ENCODE results near the gene SMIM41.

The SMIM41 gene

DNA sequence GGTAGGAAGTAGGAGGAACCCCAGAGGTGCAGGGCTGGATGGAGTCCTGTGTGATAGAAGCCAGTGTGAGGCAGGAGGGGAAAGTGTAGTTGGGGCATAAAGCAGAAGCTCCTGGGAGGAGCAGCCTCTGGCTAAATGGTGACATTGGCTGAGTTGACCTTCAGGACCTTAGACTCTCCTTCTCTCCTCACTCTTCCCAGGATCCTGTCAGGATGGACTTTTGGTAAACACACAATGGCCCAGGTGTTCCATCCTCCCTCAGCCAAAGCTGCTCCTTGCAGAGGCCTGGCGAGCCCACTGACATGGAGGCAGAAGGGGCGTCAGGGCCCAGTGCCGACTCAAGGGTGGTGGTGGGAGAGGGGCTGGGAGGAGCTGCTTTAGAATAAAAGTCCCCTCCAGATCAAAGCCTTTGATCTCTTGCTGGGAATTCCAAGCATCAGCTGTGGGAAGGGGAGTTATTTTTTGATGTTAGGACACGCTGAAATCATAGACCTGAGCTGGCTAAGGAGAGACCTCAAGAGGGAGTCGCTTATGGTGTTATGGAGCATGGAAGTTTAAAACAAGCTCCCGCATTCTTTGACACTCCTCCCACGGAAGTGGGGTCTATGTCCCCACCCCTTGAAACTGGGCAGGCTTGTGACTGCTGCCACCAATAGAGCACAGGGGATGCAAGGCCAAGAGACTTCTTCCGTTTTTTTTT, 44.1 kb downstream of the SMIM41 start:
- no peak for DNase-seq

DNA sequence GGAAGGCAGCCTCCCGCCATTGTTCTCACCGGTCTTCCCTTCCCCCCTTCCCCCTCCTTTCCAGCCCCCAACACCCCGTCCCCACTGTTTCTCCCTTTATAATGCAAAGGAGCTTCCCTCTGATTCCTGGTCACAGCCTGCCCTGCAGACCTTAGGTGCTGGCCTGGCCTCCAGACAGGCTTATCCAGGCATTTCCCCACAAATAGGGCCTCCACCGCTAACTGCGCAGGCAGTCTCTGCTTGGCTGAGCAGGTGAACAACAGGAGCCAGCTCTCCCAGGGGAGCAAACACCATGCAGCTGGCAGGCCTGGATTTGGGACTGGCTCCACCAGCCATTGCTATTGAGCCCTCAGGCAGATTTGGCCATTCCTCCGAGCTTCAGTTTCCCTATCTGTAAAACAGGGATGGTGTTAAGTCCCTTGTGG, 46.0 kb downstream of the SMIM41 start:
- peak; percentile 47 for DNase-seq

DNA sequence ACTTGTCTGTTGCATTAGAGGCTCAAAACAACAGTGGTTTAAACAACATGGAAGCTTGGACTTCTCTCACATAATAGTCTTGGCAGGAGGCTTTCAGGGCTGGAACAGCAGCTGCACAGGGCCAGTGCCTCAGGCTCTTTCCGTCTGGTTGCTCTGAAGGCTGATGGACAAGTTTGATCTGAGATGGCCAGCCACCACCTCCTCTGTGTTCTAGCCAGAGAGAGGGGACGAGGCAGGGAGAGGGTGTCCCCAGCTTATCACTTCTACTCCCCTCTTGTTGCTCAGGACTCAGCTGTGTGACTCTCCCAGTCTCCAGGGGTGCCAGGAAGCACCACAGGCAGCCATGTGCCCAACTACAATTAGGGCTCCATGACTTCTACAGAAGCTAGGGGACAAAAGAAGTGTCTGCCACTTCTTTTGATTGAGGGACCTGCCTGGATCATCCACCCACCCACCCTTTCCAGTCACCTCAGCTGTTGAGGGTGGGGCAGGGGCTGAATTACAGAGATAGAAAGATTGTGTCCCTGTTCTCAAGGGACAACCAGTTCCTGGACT, 46.6 kb downstream of the SMIM41 start:
- peak; percentile 15 for DNase-seq

DNA sequence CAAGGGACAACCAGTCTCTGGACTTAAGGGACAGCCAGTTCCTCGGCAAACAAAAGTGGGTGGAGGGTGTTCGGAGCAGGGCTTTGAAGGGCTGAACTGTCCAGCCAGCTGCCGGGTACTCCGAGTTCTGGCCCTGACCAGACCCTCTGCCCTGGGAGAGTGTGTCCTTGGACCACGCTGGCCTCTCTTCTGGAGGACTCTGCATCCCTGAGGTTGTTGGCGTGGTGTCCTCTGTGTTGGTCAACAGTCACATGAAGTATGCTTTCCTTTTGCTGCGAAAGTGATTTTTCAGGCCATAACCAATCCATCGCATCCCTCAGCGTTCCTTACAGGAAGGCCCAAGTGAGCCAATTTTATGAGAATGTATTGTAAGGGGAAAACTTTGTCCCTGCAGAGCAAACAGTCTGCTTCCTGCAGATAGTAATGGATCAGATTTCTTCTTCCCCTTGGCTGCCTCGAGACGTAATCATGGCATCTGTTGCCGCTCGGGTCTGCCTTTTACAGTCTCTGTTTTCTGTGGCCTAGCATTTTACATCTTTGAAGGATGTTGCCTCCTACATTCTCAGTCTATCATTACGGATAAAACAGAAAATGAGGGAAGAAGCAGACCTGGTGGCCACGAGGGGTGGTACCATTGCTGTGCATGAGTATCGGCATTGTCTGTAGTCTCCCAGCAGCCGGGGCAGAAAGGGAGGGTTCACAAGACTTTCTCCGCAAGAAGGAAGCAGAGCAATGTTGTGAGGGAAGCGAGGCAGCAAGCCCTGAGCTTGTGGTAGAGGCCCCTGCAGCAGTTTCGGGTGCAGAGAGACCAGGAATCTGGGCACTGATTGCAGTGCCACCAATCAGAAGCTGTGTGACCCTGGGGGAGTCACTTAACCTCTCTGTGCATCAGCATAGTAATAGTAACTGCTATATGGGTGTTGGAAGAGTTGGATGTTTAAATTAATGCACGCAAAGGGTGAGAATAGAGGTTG, 47.4 kb downstream of the SMIM41 start:
- DNase-seq, result no peak

DNA sequence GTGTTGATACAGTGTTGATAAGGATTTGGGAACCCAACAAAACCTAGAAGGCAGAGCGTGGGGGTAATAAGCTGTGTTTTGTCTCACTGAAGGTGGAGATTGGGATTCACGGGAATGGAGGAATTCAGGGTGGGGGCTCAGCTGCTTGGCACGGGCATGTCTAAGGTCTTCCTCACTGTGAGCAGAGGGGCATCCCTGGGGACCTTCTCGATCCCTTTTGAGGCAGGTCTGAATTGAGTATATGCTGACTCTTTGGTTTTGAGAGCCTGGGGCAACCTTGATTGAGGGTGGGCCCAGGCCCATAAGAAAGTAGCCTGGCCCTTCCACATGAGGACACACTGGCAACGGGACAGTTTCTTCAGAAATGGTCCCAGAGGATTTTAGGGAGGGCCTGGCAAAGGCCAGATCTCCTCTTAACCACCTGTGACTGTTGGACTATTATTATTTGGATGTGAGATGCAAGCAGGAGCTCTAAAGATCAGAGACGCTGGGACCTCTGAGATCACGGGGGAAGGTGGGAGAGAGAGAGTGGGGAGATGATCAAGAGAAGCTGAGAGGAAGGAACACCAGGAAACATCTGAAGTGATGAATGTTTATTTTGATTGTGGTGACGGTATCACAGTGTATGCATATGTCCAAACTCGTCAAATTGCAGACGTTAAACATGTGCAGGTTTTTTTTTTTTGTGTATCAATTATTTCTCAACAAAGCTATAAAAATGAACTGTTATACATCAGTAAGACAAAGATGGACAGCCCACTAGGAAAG, 48.4 kb downstream of the SMIM41 start:
- DNase-seq, result no peak

DNA sequence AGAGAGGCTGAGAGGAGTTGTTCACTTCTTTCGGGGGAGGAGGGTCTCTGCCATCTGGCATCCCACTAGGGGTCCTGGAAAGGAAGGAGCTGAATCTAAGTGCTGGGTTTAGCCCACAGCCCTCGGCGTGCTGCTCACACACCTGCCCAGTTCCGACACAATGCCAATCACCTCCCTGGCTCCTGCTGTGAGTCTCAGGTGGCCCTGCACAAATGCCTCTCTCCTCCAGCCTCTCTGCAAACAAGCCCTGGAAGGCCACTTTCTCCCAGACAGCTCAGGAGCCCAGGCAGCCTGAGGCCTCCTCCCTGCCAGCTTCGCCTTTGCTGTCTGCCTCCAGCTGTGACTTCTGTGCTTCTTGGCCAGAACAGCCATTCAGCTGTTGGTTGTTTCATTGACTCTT, 51.2 kb downstream of the SMIM41 start:
- DNase-seq, result peak; percentile 75

DNA sequence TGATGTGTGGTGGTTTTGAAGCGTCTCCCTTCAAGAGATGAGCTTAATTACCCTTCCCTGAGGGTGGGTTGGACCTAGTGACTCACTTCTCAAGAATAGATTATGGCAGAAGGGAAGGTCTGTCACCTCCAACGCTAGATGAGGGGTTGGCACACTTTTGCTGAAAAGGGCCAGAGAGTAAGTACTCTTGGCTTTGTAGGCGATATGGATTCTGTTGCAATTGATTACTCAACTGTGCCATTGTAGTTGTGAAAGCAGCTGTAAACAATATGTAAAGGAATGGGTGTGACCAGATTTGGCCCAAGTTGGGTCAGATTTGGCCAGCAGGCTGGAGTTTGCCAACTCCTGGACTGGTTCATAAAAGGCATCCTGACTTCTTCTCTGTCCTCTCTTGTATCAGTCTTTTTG, 53.3 kb downstream of the SMIM41 start:
- DNase-seq, result no peak

DNA sequence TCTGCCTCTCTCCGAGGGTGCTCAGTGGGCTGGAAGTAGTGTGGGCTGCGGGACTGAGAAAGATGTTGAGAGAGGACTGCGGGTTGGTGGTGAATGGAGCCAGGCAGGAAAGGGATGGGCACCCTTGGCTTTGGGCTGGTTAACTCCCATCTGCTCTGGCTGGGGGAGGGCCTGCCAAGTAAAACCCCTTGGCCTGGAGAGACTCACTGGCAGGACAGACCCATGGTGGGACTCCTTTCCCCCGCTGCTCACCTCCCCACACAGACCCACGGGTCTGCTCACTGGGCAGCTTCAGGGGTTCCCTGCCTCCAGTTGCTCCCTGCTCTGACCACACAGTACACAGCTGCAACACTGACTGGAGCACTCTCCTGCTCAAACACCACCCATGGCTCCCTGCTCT, 58.2 kb downstream of the SMIM41 start:
- no peak for DNase-seq

DNA sequence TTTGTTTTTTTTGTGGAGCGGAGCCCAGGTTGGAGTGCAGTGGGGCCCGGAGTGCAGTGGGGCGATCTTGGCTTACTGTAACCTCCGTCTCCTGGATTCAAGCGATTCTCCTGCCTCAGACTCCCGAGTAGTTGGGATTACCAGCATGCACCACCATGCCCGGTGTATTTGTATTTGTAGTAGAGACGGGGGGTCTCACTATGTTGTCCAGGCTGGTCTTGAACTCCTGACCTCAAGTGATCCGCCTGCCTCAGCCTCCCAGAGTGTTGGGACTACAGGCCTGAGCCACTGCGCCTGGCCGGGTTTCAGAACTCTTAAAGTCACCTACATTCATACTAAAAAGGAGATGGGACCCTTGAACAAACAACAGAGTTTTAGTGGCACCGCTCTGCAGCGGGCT, 59.6 kb downstream of the SMIM41 start:
- no peak for DNase-seq

DNA sequence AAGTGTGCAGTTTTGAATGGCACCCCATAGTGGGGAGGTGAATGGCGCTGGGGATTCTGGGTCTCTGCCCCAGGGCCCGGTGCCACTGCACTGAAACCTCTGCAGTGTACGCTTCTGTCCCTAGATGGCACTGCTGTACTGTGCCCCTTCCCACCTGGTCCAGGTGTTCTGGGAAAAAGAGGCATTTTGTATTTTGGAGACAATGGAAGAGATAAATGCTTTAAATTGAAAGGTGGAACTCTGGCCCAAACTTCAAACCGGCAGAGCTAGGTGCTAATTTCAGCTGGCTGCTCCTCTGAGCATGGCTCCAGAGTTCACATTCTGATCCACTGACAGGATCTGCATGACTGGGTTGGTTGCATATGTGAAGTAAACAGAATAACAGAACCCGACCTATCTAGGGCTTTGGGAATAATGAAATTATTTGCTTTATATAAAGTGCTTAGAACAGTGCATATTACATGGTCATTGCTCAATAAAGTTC, 60.1 kb downstream of the SMIM41 start:
- peak; percentile 53 for DNase-seq

DNA sequence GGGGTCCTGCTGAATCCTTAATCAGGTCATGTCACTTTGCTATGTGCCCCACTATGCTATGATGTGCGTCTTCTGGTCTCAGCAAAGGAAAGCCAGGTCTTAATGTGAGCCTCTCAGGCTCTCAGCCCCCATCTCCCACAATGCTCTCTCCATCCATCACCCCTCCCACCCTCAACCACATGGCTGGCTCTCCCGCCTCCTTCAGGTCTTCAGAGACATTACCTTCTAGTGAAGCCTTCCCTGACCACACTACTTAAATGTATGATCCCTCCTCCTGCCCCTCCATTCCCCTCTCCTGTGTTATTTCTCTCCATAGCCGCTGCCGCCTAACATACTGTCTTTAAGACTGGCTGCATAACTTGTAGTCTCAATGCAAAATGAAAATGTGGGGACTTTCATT, 61.8 kb downstream of the SMIM41 start:
- DNase-seq, result no peak

DNA sequence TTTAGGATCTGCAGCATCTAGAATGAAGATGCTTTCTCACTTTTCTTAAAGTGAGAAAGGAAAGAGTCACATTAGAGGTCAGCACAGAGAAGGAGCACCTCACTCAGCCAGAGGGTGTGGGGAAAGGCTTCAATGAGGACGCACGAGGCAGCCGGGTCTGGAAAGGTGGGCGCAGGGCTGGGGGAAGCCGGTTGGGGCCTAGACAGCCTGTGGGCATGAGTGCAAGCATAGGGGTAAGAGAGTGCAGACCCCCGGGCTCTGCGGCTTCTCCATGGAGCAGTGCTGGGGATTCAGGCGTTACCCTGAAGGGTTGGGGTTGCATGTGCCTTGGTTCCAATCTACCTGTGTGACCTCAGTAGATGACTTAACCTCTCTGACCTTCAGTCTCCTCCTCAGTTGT, 62.4 kb downstream of the SMIM41 start:
- DNase-seq, result no peak

DNA sequence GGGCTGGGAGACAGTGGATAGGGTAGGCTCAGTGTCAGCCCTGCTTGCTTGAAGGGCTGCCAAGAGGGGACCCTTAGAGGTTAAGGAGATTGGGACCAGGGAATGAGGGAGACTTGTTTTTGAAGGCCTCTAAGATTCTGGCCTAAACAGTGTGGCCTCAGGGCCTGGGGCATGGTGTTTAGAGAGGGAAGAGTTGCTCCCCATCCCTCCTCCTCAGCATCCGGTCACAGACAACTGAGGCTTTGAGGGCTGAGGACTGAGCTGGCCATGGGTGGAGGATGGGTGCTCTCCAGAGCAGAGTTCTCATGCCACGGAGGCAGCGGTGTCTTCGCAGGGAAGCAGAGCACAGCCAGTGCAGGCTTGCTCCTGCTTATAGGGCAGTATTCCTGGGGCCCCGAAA, 62.9 kb downstream of the SMIM41 start:
- DNase-seq, result no peak

DNA sequence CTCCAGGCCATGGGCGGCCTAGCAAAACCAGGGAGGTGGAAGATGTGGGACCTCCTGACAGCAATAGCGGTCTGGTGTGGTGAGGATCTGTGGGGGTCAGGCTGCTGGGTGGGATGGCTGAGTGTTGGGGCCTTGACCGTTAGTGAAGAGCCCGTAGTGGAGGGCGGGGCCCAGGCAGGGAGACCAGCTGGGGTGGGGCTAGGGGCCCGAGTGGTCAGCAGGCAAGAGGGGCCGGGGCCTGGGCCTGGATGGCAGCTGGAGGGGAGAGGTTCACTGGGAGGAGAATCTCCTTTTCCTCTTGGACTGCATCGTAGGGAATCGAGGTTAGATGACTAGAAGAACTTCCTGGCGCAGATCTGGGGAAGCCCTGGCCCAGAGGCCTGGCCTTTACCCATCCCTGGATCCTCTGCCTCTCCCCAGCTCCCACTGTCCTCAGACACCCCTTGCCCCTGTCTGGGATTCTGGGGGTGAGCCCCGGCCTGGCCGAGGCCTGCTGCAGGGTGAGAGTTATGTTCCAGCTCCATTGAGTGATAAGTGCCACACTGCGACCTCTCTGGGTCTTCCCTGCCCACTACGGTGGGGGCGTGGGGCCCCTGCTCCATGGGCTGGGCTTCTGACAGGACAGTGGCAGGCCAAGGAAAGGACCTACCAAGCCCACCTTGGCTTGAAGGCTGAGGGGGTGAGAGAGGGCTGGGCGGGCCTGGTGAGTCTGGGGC, 65.2 kb downstream of the SMIM41 start:
- no peak for DNase-seq

DNA sequence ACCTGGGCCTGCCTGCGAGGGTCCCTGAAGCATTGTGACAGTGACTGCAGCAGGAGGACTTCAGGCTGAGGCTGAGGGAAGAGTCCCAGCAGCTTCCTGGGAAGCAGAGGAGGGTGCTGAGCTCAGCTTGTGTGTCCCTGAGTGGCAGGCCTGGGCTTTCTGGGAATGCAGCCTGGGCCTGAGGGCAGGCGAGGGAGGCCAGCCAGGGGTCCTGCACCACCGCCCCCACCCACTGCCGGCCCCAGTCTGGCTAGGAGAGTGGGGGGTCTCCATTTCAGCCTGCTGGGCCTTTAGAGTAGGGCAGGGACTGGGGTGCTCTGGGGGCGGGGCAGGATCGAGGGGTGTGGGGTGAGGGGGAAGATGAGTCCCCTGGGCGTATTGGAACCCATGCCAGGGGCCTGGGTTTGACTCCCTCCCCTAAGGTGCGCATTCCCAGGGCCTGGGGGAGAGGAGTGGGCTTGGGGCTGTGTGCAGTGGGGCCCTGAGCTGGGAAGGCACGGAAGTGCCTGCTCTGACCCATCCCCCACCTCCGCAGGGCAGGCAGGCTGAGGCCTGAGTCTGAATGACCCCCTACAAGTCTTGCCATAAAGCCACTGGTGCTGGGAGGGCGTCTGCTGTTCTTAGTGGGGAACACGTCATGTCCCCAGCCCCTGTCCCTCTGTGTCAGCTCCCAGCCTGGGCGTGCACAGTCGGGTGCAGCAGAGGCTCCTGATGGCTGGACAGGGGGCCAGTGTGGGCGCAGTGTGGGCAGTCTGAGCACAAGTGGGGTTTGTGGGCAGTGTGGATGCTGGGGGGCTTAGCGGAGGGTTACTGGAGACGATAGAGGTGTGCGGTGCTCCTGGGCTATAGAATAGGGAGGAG, 66.0 kb downstream of the SMIM41 start:
- no peak for DNase-seq

DNA sequence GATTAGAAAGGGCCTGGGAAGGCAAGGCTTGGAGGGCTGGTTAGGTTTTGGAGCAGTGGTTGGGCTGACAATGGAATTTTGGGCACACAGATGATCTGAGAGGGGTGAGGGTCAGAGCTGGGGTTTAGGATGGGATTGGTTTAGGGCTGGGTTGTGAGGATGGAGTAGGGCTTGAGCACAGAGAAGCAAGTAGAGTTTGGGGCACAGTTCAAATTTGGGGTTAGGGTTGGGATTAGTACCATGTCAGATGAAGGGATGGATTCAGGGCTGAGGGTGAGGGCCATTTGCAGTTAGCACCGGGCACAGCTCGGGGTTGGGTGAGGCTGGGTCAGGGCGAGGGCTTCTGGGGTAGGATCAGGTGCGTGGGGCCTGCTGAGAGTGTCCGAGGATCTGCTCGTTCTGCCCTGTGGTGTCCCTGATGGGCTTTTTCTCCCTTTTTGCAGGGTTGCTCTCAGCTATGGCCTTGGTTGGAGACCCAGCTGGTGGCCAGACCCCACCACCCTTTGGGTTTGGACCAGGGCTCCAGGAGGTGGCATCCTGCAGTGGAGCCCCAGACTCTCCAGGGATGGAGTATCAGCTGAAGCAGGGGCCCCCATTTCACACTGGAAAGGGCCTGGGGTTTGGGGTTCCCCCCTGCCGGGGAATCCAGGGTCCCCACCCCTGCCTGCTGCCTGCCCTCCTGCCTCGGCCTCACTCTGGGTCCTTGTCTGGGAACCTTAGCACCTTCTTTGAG, 66.8 kb downstream of the SMIM41 start:
- DNase-seq, result no peak

DNA sequence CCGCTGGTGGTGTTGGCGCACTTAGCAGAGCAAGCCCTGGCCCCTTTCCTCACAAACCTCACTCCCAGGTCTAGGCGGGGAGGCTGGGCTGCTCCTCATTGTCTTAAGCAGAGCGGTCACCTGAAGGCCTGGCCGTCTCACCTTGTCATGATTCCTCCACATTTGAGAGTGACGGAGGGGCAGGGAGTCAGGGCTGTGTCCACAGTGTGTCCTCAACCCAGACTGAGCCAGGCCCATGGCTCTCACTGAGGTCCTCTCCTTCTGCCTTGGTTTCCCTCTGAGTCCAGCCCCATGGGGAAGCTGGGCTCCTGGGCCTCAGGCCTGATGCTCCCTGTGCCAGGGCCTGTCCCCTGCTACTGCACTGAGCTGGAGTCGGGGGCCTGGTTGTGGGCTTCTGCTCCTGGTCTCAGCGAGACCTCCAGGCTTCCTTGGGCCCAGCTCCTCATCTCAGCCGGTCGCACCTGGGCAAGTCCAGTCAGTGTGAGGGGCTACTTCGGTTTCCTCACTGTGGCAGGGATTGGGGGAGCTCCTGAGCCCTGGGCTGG, 67.4 kb downstream of the SMIM41 start:
- DNase-seq, result no peak

DNA sequence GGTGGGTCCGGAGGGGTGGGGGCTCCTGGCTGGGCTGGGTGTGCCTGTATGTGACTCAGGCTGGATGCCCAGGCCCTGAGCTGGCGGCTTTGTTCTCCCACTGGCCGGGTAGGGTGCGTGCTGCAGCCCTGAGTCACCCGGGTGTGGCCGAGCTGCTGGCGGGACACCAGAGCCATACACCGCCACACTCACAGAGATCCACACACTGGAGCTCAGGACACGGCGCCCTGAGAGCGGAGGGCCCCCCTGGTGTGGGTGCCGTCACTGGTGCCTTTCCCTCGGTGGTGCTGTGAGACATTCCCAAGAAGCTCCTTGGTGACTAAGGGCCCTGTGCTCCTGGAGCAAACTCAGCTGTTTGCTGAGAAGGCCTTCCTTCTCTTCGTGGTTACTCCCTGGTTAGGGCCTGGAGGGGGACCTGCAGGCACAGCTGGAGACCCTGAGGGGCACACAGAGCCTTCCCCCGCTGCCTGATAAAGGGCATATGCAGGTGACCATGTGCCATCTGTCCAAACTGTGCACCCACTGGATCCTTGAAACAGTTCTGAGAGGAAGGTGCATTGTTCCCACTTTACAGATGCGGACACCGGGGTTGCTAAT, 68.0 kb downstream of the SMIM41 start:
- no peak for DNase-seq

DNA sequence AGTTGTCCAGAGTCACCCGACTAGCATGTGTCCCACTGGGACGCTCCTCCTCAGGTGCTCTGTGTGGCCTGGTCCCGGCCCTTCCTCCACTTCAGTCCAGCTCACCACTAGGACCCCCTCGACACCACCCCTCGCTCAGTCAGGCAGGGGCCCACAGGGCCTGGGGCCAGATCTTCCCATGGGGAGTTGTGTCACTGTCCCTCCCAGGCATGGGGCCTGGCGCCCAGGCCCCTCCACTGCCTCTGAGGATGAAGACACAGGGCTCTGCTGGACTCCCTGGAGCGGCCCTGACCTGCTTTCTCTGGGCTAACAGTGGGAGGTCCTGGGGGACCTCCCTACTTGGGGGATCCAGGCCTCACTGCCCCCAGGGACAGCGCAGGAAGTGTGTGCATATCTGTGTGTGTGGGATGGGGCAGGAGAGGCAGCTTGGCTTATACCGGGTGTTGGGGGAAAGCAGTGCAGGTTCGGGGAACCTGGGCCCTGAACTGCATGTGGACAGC, 68.5 kb downstream of the SMIM41 start:
- no peak for DNase-seq
